Kidney (tissue), 14 donors: ENCODE measurements around the gene GPC3. TPM values are rescaled to one million over a fixed set of nuclear protein-coding genes. Genes with fewer than 3 reads are reported as not detected.

ENCODE experiments used
- DNase-seq, 5 donors: peaks; one replicate each; pipeline ENCODE4 v3.0.0-alpha.2; 2013 to 2020
- FAIRE-seq: peaks from 2 replicates; lab custom pipeline; 2012; peaks lifted over from hg19 to GRCh38; lab: Jason Lieb, UNC
- H3K27ac ChIP-seq, 2 donors: one replicate each; pipeline ENCODE4 v1.7.0; 2013; ENCODE audit warnings: low read depth in 2 of 2, low read length in 2 of 2, inconsistent platforms in 1 of 2
- H3K27me3 ChIP-seq: one replicate; pipeline ENCODE4 v1.7.1; 2013; ENCODE audit warnings: low read length, inconsistent platforms; ENCODE audit not compliant: control insufficient read depth, insufficient read depth
- H3K36me3 ChIP-seq, 3 donors: one replicate each; pipeline versions ENCODE4 v1.7.0 to v1.7.1; 2013; ENCODE audit warnings: low read length in 3 of 3, control low read depth in 1 of 3, inconsistent platforms in 1 of 3; ENCODE audit not compliant: insufficient read depth in 3 of 3, control insufficient read depth in 2 of 3
- H3K4me1 ChIP-seq, 3 donors: one replicate each; pipeline versions ENCODE4 v1.7.0 to v1.7.1; 2013; ENCODE audit warnings: low read length in 3 of 3, inconsistent platforms in 1 of 3, low read depth in 1 of 3; ENCODE audit not compliant: control insufficient read depth in 2 of 3, insufficient read depth in 2 of 3
- H3K4me3 ChIP-seq, 3 donors: one replicate each; pipeline versions ENCODE4 v1.7.0 to v1.8.1; 2013; ENCODE audit warnings: low read length in 3 of 3, control low read depth in 1 of 3, inconsistent platforms in 1 of 3
- H3K9ac ChIP-seq, 3 donors: one replicate each; pipeline versions ENCODE4 v1.7.0 to v1.7.1; 2013; ENCODE audit warnings: low read length in 3 of 3, control low read depth in 1 of 3, inconsistent platforms in 1 of 3
- H3K9me3 ChIP-seq, 3 donors: one replicate each; pipeline versions ENCODE4 v1.7.0 to v1.7.1; 2013; ENCODE audit warnings: low read length in 3 of 3, control low read depth in 1 of 3, inconsistent platforms in 1 of 3; ENCODE audit not compliant: control insufficient read depth in 2 of 3, insufficient read depth in 1 of 3
- intact Hi-C: fragments of 100-400 bp; cut with DNase I; formaldehyde crosslinking; loops from one replicate; pipeline ENCODE4 v1.11.1; 2022
- polyA plus RNA-seq: library from polyadenylated mRNA; stranded (reverse); fragments of 350-450 nt; fragmentation: Illumina TruSeq; extraction: RNeasy Lipid Tissue Mini Kit (QIAGEN cat#74804); gene quantifications from one replicate; pipeline ENCODE4 v1.2.3, GENCODE V29; 2014; ENCODE audit warnings: low read depth, low replicate concordance; ENCODE audit not compliant: insufficient read depth
- total RNA-seq: library from RNA; stranded (reverse); fragmentation: NEBNext Ultra II Directional; extraction: Animal tissue kit (Norgen Biotek cat#: 25700); gene quantifications from one replicate; pipeline ENCODE4 v1.2.1, GENCODE V29; 2021
- TF ChIP-seq, protein P1 (sequence below): IDR thresholded peaks from 3 replicates; pipeline ENCODE4 v1.5.1; 2012; ENCODE audit warnings: mild to moderate bottlenecking, moderate library complexity, borderline replicate concordance; ENCODE audit not compliant: insufficient read depth; ENCODE audit errors: extremely low read depth
- donor health status: control.
- donor health status: control.
- donor health status: control.
- donor health status: control.
- donor health status: control.
- donor health status: DM: yes; HTN: yes; CAD: no.
- donor health status: Normal renal cell carcinoma (clear cell type).

The GPC3 gene
- total and polyA plus RNA-seq, 2 donors from 2014 or later, result 43.0 to 52.5 TPM

DNA sequence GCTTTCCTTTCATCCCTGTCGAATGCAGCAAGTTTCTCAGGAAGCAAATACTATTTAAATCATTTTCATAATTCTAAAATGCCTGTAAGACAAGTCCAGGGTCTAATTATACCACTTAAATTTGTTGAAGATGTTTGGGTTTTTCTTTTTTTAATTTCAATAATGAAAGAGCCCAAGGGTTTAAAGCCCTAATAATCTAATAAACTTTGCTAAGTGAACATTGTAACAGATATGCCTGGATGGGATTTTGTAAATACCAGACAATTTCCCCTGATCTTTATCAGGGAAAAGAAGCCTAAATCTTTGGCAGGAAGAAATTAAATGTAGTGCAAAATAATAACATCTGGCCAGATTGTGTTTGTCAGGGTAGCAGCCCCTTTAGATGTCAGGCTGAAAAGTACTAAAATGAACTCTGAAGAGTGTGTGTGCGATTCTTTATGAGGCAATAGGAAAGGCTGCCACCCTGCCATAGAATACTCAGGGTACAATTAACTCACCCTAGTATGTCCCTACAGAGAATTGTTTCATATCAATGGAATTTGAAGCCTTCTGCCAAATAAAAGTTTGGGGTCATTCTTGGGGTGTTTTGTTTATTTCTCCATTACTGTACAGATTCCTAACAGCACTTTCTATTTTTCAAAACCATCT lies 45.6 kb downstream of the GPC3 start:
- no peak for FAIRE-seq
- H3K27me3 ChIP-seq, result peaks cover 5% of the 10 kb centered on the region
- DNase-seq, result no peak

DNA sequence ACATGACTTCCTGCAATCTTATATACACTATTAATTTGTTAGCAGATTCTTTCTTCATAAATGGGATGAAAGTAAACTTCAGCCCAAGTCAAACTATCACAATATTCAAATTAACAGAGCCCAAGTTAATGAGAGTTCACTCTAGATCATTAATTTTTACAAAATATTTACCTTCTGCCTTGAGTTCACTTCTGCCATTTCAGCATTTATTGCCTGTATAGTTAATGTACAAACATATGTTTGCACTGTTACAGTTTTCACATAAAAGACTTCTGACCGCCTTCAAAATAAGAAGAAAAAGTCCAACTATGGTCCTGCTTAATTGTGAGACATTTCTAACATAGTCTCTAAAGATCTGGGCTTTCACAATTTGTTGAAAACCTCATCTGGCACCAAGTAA lies 46.9 kb downstream of the GPC3 start:
- H3K9ac ChIP-seq, result no peak overlapping the region
- peak; percentile 37 for FAIRE-seq
- TF ChIP-seq, protein P1, sequence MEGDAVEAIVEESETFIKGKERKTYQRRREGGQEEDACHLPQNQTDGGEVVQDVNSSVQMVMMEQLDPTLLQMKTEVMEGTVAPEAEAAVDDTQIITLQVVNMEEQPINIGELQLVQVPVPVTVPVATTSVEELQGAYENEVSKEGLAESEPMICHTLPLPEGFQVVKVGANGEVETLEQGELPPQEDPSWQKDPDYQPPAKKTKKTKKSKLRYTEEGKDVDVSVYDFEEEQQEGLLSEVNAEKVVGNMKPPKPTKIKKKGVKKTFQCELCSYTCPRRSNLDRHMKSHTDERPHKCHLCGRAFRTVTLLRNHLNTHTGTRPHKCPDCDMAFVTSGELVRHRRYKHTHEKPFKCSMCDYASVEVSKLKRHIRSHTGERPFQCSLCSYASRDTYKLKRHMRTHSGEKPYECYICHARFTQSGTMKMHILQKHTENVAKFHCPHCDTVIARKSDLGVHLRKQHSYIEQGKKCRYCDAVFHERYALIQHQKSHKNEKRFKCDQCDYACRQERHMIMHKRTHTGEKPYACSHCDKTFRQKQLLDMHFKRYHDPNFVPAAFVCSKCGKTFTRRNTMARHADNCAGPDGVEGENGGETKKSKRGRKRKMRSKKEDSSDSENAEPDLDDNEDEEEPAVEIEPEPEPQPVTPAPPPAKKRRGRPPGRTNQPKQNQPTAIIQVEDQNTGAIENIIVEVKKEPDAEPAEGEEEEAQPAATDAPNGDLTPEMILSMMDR, result no peak
- DNase-seq, result no peak
- no peaks in the 10 kb centered on the region for H3K9me3 ChIP-seq
- peaks cover 0 to 3% (median 0%) of the 10 kb centered on the region in 3 donors for H3K4me1 ChIP-seq
- peaks cover 5% of the 10 kb centered on the region for H3K27me3 ChIP-seq
- no peak overlapping the region for H3K27ac ChIP-seq
- no peak overlapping the region for H3K4me3 ChIP-seq
- no peaks in the 10 kb centered on the region for H3K36me3 ChIP-seq
- intact Hi-C loops, result no loop called here

More for the DNA sequence above, 45.6 kb downstream of the GPC3 start:
- no peak overlapping the region for H3K4me3 ChIP-seq
- no peak overlapping the region for H3K9ac ChIP-seq
- H3K9me3 ChIP-seq, result no peaks in the 10 kb centered on the region
- peaks cover 0 to 3% (median 0%) of the 10 kb centered on the region in 3 donors for H3K4me1 ChIP-seq
- intact Hi-C loops, result no loop called here
- H3K27ac ChIP-seq, result no peak overlapping the region
- no peaks in the 10 kb centered on the region for H3K36me3 ChIP-seq
- TF ChIP-seq, protein P1, result no peak

DNA sequence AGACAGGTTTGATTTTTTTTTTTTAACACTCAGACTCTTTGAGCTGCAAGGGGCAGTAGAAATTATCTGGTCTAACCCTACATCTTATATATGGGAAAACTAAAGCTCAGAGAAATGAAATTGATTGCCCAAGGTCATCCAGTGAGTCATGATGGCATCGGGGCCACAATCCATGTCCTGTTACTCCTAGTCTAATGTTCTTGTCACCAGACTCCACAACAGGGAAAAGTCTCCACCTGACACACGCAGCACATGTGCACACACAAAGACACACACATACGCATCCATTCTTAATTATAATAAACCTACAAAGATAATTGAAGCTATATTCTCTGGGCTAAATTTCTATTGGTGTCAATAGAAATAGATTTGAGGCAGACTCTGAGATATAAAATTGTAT lies 48.4 kb downstream of the GPC3 start:
- Histone ChIP-seq H3K9me3 (no peaks in the 10 kb centered on the region), H3K27me3 (peaks cover 5% of the 10 kb centered on the region), H3K36me3 (no peaks in the 10 kb centered on the region), H3K27ac (no peak overlapping the region), H3K4me1 (peaks cover 0 to 3% (median 0%) of the 10 kb centered on the region in 3 donors), H3K4me3 (no peak overlapping the region), H3K9ac (no peak overlapping the region)
- TF ChIP-seq, protein P1, result no peak
- no peak for DNase-seq
- intact Hi-C loops, result no loop called here
- no peak for FAIRE-seq
